ENCODE data around the gene UNC5A. TPM values are rescaled to one million over a fixed set of nuclear protein-coding genes. Genes with fewer than 3 reads are reported as not detected.

Gene UNC5A
- total RNA-seq, 2 donors from 2014 or later, result 0.89 to 1.4 TPM

DNA sequence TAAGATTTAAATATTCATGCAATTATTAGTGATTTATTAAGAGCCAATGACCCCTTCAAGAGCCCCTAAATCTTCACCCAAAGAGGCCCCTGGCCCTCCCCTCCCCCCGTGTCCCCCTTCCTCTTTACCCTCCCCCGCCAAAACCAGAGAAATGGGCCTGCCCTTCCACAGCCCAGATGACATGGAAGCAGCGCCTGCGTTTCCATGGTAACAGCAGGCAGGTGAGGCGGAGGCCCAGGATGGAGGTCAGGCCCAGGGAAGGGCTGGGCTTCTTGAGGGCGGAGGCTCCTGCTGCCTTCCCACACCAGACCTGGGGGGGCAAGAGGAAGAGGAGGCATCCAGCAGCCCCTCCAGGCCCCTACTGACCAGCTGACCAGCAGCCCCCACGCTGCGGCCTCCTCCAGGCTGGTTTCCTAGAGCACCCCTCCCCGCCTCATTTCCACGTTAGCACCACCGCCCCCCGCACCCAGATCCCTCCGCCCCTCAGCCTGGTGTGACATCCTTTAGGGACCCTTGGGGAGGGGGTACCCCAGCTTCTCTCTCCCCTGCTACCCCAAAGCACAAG lies 37.4 kb downstream of the UNC5A start:
- Mint-ChIP-seq H3K9me3 (no peaks in the 10 kb centered on the region), H3K27ac (no peak overlapping the region), H3K36me3 (ENCODE audit: low read depth) (no peaks in the 10 kb centered on the region), H3K4me3 (no peak overlapping the region), H3K27me3 (ENCODE audit: insufficient read depth) (no peaks in the 10 kb centered on the region), H3K4me1 (peaks cover 2% of the 10 kb centered on the region)
- no peak for DNase-seq
- Histone ChIP-seq H3K9ac (ENCODE audit: extremely low read depth, low read length, poor library complexity, severe bottlenecking) (no peak overlapping the region), H3K27me3 (ENCODE audit: control insufficient read depth, insufficient read depth, low read length, poor library complexity, severe bottlenecking) (no peaks in the 10 kb centered on the region), H3K36me3 (ENCODE audit: control insufficient read depth, insufficient read depth, low read length) (no peaks in the 10 kb centered on the region), H3K4me1 (ENCODE audit: control insufficient read depth, insufficient read depth, low read length) (no peaks in the 10 kb centered on the region), H3K27ac (ENCODE audit: low read depth, low read length) (no peak overlapping the region), H3K9me3 (ENCODE audit: control insufficient read depth, low read length) (no peaks in the 10 kb centered on the region), H3K4me3 (ENCODE audit: low read length) (no peak overlapping the region)
- TF ChIP-seq CTCF (conservative IDR thresholded peaks at IDR 0.05), result no peak
- WGBS, 2 experiments (ENCODE audit: insufficient coverage in 1 of 2, insufficient read length in 1 of 2), result 93 to 100% methylated on average over 1 to 12 of the region's 13 CpGs

- no peak for DNase-seq
- Histone ChIP-seq H3K4me1 (ENCODE audit: control insufficient read depth, insufficient read depth, low read length) (no peaks in the 10 kb centered on the region), H3K9ac (ENCODE audit: extremely low read depth, low read length, poor library complexity, severe bottlenecking) (no peak overlapping the region), H3K9me3 (ENCODE audit: control insufficient read depth, low read length) (no peaks in the 10 kb centered on the region), H3K27ac (ENCODE audit: low read depth, low read length) (no peak overlapping the region), H3K36me3 (ENCODE audit: control insufficient read depth, insufficient read depth, low read length) (no peaks in the 10 kb centered on the region), H3K4me3 (ENCODE audit: low read length) (no peak overlapping the region), H3K27me3 (ENCODE audit: control insufficient read depth, insufficient read depth, low read length, poor library complexity, severe bottlenecking) (no peaks in the 10 kb centered on the region)
- peaks cover 2% of the 10 kb centered on the region for H3K4me1 Mint-ChIP-seq
- no peak overlapping the region for H3K4me3 Mint-ChIP-seq
- no peak for TF ChIP-seq CTCF (conservative IDR thresholded peaks at IDR 0.05)
- WGBS, 2 experiments (ENCODE audit: insufficient coverage in 1 of 2, insufficient read length in 1 of 2), result 91 to 92% methylated on average over 2 to 13 of the region's 13 CpGs
- H3K36me3 Mint-ChIP-seq (ENCODE audit: low read depth), result no peaks in the 10 kb centered on the region
- H3K27me3 Mint-ChIP-seq (ENCODE audit: insufficient read depth), result no peaks in the 10 kb centered on the region
- no peak overlapping the region for H3K27ac Mint-ChIP-seq
- no peaks in the 10 kb centered on the region for H3K9me3 Mint-ChIP-seq
Observed at GRCh38 chr5:176848651-176849050, 38.3 kb downstream of the UNC5A start.

DNA sequence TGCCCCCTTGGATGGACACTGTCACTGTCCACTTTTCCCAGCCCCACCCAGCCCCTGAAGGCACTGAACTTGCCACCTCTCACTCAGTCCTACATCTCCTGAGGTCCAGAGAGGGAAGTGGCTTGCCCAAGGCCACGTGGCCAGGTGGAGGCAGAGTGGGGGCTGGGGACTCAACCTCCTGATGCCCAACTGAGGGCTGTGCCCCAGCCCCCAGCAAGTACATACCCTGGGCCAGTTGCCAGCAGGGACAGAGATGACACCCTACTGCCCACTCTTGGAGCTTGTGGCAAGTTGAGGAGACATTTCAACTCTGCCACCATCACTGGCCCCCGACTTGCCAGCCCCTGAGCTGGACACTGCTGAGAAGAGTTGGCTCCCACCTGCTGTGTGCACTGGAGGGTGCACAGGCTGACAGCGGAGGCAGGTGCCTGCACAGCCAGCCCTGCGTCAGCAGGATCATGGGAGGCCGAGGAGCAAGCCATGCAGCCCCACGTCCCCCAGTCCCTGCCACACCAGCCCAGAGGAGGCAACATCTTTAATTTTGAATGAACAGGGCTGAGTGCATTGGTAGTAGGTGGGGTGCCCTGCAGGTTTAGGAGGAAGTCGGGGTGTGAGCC lies 39.4 kb downstream of the UNC5A start:
- Histone ChIP-seq H3K27ac (ENCODE audit: low read depth, low read length) (no peak overlapping the region), H3K4me3 (ENCODE audit: low read length) (no peak overlapping the region), H3K9ac (ENCODE audit: extremely low read depth, low read length, poor library complexity, severe bottlenecking) (no peak overlapping the region), H3K27me3 (ENCODE audit: control insufficient read depth, insufficient read depth, low read length, poor library complexity, severe bottlenecking) (no peaks in the 10 kb centered on the region), H3K9me3 (ENCODE audit: control insufficient read depth, low read length) (no peaks in the 10 kb centered on the region), H3K4me1 (ENCODE audit: control insufficient read depth, insufficient read depth, low read length) (no peaks in the 10 kb centered on the region), H3K36me3 (ENCODE audit: control insufficient read depth, insufficient read depth, low read length) (no peaks in the 10 kb centered on the region)
- peaks cover 2% of the 10 kb centered on the region for H3K4me1 Mint-ChIP-seq
- TF ChIP-seq CTCF (conservative IDR thresholded peaks at IDR 0.05), result no peak
- no peaks in the 10 kb centered on the region for H3K27me3 Mint-ChIP-seq (ENCODE audit: insufficient read depth)
- H3K4me3 Mint-ChIP-seq, result no peak overlapping the region
- 78 to 88% methylated on average over 1 to 7 of the region's 7 CpGs for WGBS, 2 experiments (ENCODE audit: insufficient coverage in 1 of 2, insufficient read length in 1 of 2)
- no peaks in the 10 kb centered on the region for H3K36me3 Mint-ChIP-seq (ENCODE audit: low read depth)
- no peak for DNase-seq
- no peaks in the 10 kb centered on the region for H3K9me3 Mint-ChIP-seq
- no peak overlapping the region for H3K27ac Mint-ChIP-seq

All from endodermal cell (in vitro differentiated cells).